Fibroblast of lung (primary cell): Measurements from ENCODE around the gene FGFR2. TPM values are rescaled to one million over a fixed set of nuclear protein-coding genes. Genes with fewer than 3 reads are reported as not detected.
A peak's percentile ranks its signal among the peaks of the same experiment; 100 is the strongest.

ENCODE experiments used
- DNase-seq, 2 donors: peaks; one replicate each; pipeline versions ENCODE4 v3.0.0 to v3.0.0-alpha.2; 2010; ENCODE audit warnings: low read depth in 2 of 2
- H2AFZ ChIP-seq: 2 replicates; pipeline ENCODE4 v1.5.1; 2012; ENCODE audit warnings: low read length, control low read depth, inconsistent platforms
- H3K27ac ChIP-seq: 2 replicates; pipeline ENCODE4 v1.5.1; 2011; ENCODE audit warnings: low read length, control low read depth; ENCODE audit not compliant: insufficient read depth
- H3K27me3 ChIP-seq: 2 replicates; pipeline ENCODE4 v1.5.1; 2011; ENCODE audit warnings: mild to moderate bottlenecking, low read length; ENCODE audit not compliant: control insufficient read depth, insufficient read depth
- H3K36me3 ChIP-seq: 2 replicates; pipeline ENCODE4 v1.5.1; 2011; ENCODE audit warnings: low read length; ENCODE audit not compliant: control insufficient read depth, insufficient read depth
- H3K4me1 ChIP-seq: 2 replicates; pipeline ENCODE4 v1.5.1; 2011; ENCODE audit warnings: low read length; ENCODE audit not compliant: control insufficient read depth, insufficient read depth; ENCODE audit errors: extremely low read depth
- H3K4me2 ChIP-seq: 2 replicates; pipeline ENCODE4 v1.5.1; 2011; ENCODE audit warnings: low read length, control low read depth; ENCODE audit not compliant: insufficient read depth; ENCODE audit errors: extremely low read depth
- H3K4me3 ChIP-seq, 4 experiments: fragments of 200-600 bp in 1 of 4; sonication (generic) in 1 of 4; replicated peaks in 1 of 4; 2 replicates each; pipeline ENCODE4 v1.5.1; 2011 to 2016; ENCODE audit warnings: low read length in 4 of 4, low read depth in 3 of 4, mild to moderate bottlenecking in 3 of 4, control low read depth in 2 of 4, inconsistent platforms in 1 of 4, mixed read lengths in 1 of 4; ENCODE audit not compliant: insufficient read depth in 1 of 4; ENCODE audit errors: control extremely low read depth in 1 of 4
- H3K79me2 ChIP-seq: 2 replicates; pipeline ENCODE4 v1.5.1; 2012; ENCODE audit warnings: mild to moderate bottlenecking, low read length, inconsistent platforms; ENCODE audit not compliant: control insufficient read depth, insufficient read depth
- H3K9ac ChIP-seq: 2 replicates; pipeline ENCODE4 v1.5.1; 2011; ENCODE audit warnings: mild to moderate bottlenecking, low read length, control low read depth; ENCODE audit not compliant: insufficient read depth
- H3K9me3 ChIP-seq: 2 replicates; pipeline ENCODE4 v1.5.1; 2012; ENCODE audit warnings: low read depth, low read length; ENCODE audit not compliant: control insufficient read depth, insufficient read depth
- H4K20me1 ChIP-seq: 2 replicates; pipeline ENCODE4 v1.5.1; 2011; ENCODE audit warnings: low read length; ENCODE audit not compliant: control insufficient read depth, insufficient read depth; ENCODE audit errors: extremely low read depth
- EZH2 ChIP-seq: IDR thresholded peaks from 2 replicates; pipeline ENCODE4 v1.5.1; 2012; ENCODE audit warnings: low read length, control low read depth, mild to moderate bottlenecking; ENCODE audit errors: missing control alignments
- polyA plus RNA-seq, 2 donors: library from polyadenylated mRNA; depleted of rRNA in 1 of 2; stranded (reverse) in 1 of 2; unstranded in 1 of 2; fragments of >200 nt; gene quantifications; 2 replicates each; pipeline ENCODE4 v1.2.1, GENCODE V29; 2011 to 2012; ENCODE audit warnings: missing spikeins in 1 of 2
- total RNA-seq: library from RNA; depleted of rRNA; stranded (reverse); fragments of >200 nt; gene quantifications from 2 replicates; pipeline ENCODE4 v1.2.1, GENCODE V29; 2014
- TF ChIP-seq, protein P1 (sequence below), 2 donors: IDR thresholded peaks in 1 of 2; conservative IDR thresholded peaks in 1 of 2; 1 replicate in 1 of 2; 2 replicates in 1 of 2; pipeline ENCODE4 v1.5.1; 2011 to 2012; ENCODE audit warnings: low read length in 2 of 2, control low read depth in 1 of 2, inconsistent platforms in 1 of 2, low read depth in 1 of 2, mild to moderate bottlenecking in 1 of 2

FGFR2 gene
- total and polyA plus RNA-seq, 2 donors (not counting 1 experiment from before 2014, with no cell fraction given) = 0.10 to 0.17 TPM

DNA sequence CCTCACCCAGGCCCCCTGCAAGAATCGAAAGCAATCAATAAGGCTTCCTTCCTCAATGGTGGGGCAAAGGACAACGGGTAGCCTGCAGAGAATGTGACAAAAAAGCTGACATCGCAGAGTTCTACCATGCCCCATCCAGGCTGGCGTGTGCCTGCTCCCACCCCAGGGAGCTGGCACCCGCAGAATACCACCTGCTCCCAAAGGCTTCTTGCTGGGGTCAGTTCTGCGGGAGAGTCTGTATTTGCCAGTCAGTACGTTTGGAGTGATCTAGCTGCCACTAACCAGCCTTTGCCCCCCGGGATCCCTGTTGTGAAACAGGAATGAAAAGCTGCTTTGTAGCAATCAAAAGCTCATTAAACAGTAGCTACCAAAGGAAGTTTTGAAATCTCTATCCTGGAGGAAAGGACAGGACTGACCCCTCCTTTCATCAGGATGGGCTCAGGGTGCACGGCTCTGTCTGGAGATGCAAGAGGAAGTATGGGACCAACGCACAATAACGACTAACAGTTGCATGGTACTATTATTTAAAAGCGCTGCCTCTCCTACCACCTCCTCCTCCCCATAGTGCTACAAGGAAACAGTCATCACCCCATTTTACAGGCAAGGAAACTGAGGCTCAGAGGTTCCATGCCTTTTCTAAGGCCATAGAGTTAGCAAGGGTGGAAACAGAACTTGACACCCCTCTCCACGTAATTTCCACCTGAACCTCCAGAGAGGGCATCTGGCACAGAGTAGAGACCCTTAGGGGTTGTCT, 67.0 kb downstream of the FGFR2 start:
- H3K36me3 ChIP-seq = no peaks in the 10 kb centered on the region
- H3K27me3 ChIP-seq = no peaks in the 10 kb centered on the region
- no peak overlapping the region for H2AFZ ChIP-seq
- H3K4me1 ChIP-seq = no peaks in the 10 kb centered on the region
- no peak for DNase-seq
- H3K9me3 ChIP-seq = no peaks in the 10 kb centered on the region
- H4K20me1 ChIP-seq = no peaks in the 10 kb centered on the region
- TF ChIP-seq, protein P1, sequence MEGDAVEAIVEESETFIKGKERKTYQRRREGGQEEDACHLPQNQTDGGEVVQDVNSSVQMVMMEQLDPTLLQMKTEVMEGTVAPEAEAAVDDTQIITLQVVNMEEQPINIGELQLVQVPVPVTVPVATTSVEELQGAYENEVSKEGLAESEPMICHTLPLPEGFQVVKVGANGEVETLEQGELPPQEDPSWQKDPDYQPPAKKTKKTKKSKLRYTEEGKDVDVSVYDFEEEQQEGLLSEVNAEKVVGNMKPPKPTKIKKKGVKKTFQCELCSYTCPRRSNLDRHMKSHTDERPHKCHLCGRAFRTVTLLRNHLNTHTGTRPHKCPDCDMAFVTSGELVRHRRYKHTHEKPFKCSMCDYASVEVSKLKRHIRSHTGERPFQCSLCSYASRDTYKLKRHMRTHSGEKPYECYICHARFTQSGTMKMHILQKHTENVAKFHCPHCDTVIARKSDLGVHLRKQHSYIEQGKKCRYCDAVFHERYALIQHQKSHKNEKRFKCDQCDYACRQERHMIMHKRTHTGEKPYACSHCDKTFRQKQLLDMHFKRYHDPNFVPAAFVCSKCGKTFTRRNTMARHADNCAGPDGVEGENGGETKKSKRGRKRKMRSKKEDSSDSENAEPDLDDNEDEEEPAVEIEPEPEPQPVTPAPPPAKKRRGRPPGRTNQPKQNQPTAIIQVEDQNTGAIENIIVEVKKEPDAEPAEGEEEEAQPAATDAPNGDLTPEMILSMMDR (conservative IDR thresholded peaks at IDR 0.05 in 1 of 2, IDR thresholded peaks at IDR 0.05 in 1 of 2; ENCODE audit: low read depth in 1 of 2, low read length in 2 of 2) = no peak
- no peak for TF ChIP-seq EZH2
- H3K79me2 ChIP-seq = no peaks in the 10 kb centered on the region
- no peak overlapping the region for H3K9ac ChIP-seq
- H3K4me3 ChIP-seq = no peak overlapping the region
- no peak overlapping the region for H3K27ac ChIP-seq
- H3K4me2 ChIP-seq = no peak overlapping the region

DNA sequence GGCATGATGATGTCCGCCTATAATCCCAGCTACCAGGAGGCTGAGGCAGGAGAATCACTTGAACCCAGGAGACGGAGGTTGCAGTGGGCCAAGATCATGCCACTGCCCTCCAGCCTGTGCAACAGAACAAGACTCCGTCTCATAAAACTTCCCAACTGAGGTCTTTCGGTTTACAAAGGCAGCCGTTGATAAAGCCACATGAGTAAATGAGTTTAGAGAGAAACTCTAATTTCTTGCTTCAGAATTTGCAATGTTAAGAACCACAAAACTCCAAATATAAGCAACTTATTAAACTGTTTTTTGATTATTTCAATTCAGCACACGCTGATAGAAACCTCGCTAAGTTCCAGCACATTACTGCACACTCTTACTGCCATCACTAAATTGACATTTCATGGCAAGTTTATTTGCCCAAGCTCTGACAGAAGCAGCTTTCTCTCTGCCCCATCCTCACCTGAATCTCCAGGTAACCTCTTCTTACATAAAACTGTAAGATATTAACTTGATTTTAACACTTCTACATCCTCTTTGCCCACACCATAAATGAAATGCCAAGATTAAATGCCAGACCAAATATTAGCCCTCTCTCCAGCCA, 67.7 kb downstream of the FGFR2 start:
- Histone ChIP-seq H2AFZ (no peak overlapping the region), H3K36me3 (no peaks in the 10 kb centered on the region), H3K4me2 (no peak overlapping the region), H3K27ac (no peak overlapping the region), H4K20me1 (no peaks in the 10 kb centered on the region), H3K9ac (no peak overlapping the region), H3K9me3 (no peaks in the 10 kb centered on the region), H3K27me3 (no peaks in the 10 kb centered on the region), H3K79me2 (no peaks in the 10 kb centered on the region), H3K4me3 (no peak overlapping the region), H3K4me1 (no peaks in the 10 kb centered on the region)
- TF ChIP-seq EZH2 = no peak
- TF ChIP-seq, protein P1 (conservative IDR thresholded peaks at IDR 0.05 in 1 of 2, IDR thresholded peaks at IDR 0.05 in 1 of 2; ENCODE audit: low read depth in 1 of 2, low read length in 2 of 2) = no peak
- DNase-seq = no peak

DNA sequence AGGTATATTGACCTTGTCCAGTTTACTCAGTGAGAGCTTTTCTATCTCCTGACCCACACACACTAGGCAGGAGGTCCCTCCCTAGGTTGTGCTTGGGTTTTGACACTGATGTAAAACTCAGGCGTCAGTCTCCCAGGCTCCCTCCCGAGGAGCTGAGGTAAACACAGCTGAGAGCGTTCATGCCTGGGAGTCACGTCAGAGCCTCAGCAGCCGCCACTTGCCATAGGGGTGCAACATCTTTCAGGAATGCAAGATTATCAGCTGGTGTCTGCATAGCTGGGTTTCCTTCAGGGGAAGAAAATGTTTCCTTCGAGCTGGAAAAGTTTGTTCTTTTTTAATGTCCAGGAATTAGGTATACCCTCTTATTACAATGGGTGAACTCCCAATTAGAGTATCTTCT, 70.6 kb downstream of the FGFR2 start:
- Histone ChIP-seq H3K4me3 (no peak overlapping the region), H3K9ac (no peak overlapping the region), H3K27me3 (no peaks in the 10 kb centered on the region), H3K4me2 (no peak overlapping the region), H3K36me3 (no peaks in the 10 kb centered on the region), H3K9me3 (no peaks in the 10 kb centered on the region), H3K4me1 (no peaks in the 10 kb centered on the region), H3K27ac (no peak overlapping the region), H4K20me1 (no peaks in the 10 kb centered on the region), H2AFZ (no peak overlapping the region), H3K79me2 (no peaks in the 10 kb centered on the region)
- DNase-seq = peak; percentile 22 to 89
- TF ChIP-seq EZH2 = no peak
- TF ChIP-seq, protein P1 (conservative IDR thresholded peaks at IDR 0.05 in 1 of 2, IDR thresholded peaks at IDR 0.05 in 1 of 2; ENCODE audit: low read depth in 1 of 2, low read length in 2 of 2) = no peak
